Measurements from ENCODE around the gene UQCR11. TPM values are rescaled to one million over a fixed set of nuclear protein-coding genes. Genes with fewer than 3 reads are reported as not detected.

Gene UQCR11
- total and polyA plus RNA-seq, 5 donors from 2014 or later: 126 to 819 (median 574) TPM

- Mint-ChIP-seq H3K9me3 (no peaks in the 10 kb centered on the region), H3K4me1 (no peaks in the 10 kb centered on the region), H3K36me3 (peaks cover 8% of the 10 kb centered on the region), H3K27me3 (no peaks in the 10 kb centered on the region), H3K4me3 (no peak overlapping the region), H3K27ac (peak overlapping the region in 1 of 3 donors; percentile 17)
- no peak overlapping the region for H3K4me3 ChIP-seq (ENCODE audit: low read depth, low read length)
- no peaks in the 10 kb centered on the region for H3K9me3 ChIP-seq (ENCODE audit: control insufficient read depth in 2 of 2, low read length in 2 of 2)
- DNase-seq (peak; percentile 22 to 47 (median 43)), ATAC-seq (ENCODE audit: low read depth in 2 of 2) (peak in 1 of 2 donors; percentile 53)
- H3K27me3 ChIP-seq (ENCODE audit: control insufficient read depth, insufficient read depth, low read length): no peaks in the 10 kb centered on the region
- no peaks in the 10 kb centered on the region for H3K4me1 ChIP-seq (ENCODE audit: control insufficient read depth, insufficient read depth, low read length, poor library complexity, severe bottlenecking)
- no peaks in the 10 kb centered on the region for H3K36me3 ChIP-seq (ENCODE audit: control insufficient read depth, insufficient read depth, low read length)
- no peak overlapping the region for H3K27ac ChIP-seq (ENCODE audit: insufficient read depth, low read length, poor library complexity, severe bottlenecking)
These were observed 19.2 kb upstream of the UQCR11 start for GRCh38 chr19:1624458-1624857.

DNA sequence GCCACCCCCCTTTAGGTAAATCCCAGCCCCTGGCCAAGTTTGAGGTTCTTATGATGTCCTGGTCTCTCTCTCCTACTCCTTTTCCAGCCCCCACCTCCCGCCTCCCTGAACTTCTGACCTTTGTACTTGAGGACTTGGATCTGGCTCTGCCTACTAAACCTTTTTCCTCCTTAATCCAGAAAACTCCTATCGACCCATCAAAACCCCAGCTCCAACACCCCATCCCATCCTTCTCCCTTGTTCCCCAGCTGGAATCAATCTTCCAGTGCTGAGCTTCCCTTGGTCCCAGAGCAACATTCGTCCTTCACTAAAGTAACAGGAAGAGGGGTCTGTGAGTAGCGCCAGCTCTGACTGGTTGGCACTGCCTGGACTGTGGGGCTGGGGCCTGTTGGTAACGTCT lies 17.3 kb upstream of the UQCR11 start:
- peaks cover 8% of the 10 kb centered on the region for H3K36me3 Mint-ChIP-seq
- peaks cover 0 to 8% (median 4%) of the 10 kb centered on the region in 4 donors for H3K4me1 Mint-ChIP-seq
- H3K27ac Mint-ChIP-seq: no peak overlapping the region
- no peak for DNase-seq
- no peaks in the 10 kb centered on the region for H3K36me3 ChIP-seq (ENCODE audit: control insufficient read depth, insufficient read depth, low read length)
- H3K4me1 ChIP-seq (ENCODE audit: control insufficient read depth, insufficient read depth, low read length, poor library complexity, severe bottlenecking): no peaks in the 10 kb centered on the region
- no peak overlapping the region for H3K4me3 ChIP-seq (ENCODE audit: low read depth, low read length)
- no peaks in the 10 kb centered on the region for H3K27me3 ChIP-seq (ENCODE audit: control insufficient read depth, insufficient read depth, low read length)
- H3K27ac ChIP-seq (ENCODE audit: insufficient read depth, low read length, poor library complexity, severe bottlenecking): no peak overlapping the region
- H3K27me3 Mint-ChIP-seq: no peaks in the 10 kb centered on the region
- no peaks in the 10 kb centered on the region for H3K9me3 Mint-ChIP-seq
- H3K9me3 ChIP-seq (ENCODE audit: control insufficient read depth in 2 of 2, low read length in 2 of 2): no peaks in the 10 kb centered on the region
- no peak overlapping the region for H3K4me3 Mint-ChIP-seq
- no peak for ATAC-seq (ENCODE audit: low read depth in 2 of 2)

GRCh38 chr19:1622007-1622406 lies 16.7 kb upstream of the UQCR11 start:
- Histone ChIP-seq H3K4me3 (ENCODE audit: low read depth, low read length) (no peak overlapping the region), H3K9me3 (ENCODE audit: control insufficient read depth in 2 of 2, low read length in 2 of 2) (no peaks in the 10 kb centered on the region), H3K4me1 (ENCODE audit: control insufficient read depth, insufficient read depth, low read length, poor library complexity, severe bottlenecking) (peaks cover 4% of the 10 kb centered on the region), H3K36me3 (ENCODE audit: control insufficient read depth, insufficient read depth, low read length) (peaks cover 3% of the 10 kb centered on the region), H3K27ac (ENCODE audit: insufficient read depth, low read length, poor library complexity, severe bottlenecking) (no peak overlapping the region), H3K27me3 (ENCODE audit: control insufficient read depth, insufficient read depth, low read length) (no peaks in the 10 kb centered on the region)
- no peak for DNase-seq
- no peak for ATAC-seq (ENCODE audit: low read depth in 2 of 2)
- Mint-ChIP-seq H3K27me3 (no peaks in the 10 kb centered on the region), H3K4me1 (peaks cover 0 to 8% (median 7%) of the 10 kb centered on the region in 4 donors), H3K9me3 (no peaks in the 10 kb centered on the region), H3K4me3 (no peak overlapping the region), H3K27ac (no peak overlapping the region), H3K36me3 (peaks cover 8% of the 10 kb centered on the region)

- Histone ChIP-seq H3K9me3 (ENCODE audit: control insufficient read depth in 2 of 2, low read length in 2 of 2) (no peaks in the 10 kb centered on the region), H3K36me3 (ENCODE audit: control insufficient read depth, insufficient read depth, low read length) (peaks cover 3% of the 10 kb centered on the region), H3K4me1 (ENCODE audit: control insufficient read depth, insufficient read depth, low read length, poor library complexity, severe bottlenecking) (peaks cover 7% of the 10 kb centered on the region), H3K27me3 (ENCODE audit: control insufficient read depth, insufficient read depth, low read length) (no peaks in the 10 kb centered on the region), H3K27ac (ENCODE audit: insufficient read depth, low read length, poor library complexity, severe bottlenecking) (no peak overlapping the region), H3K4me3 (ENCODE audit: low read depth, low read length) (no peak overlapping the region)
- ATAC-seq (ENCODE audit: low read depth in 2 of 2): no peak
- DNase-seq: no peak
- H3K27me3 Mint-ChIP-seq: no peaks in the 10 kb centered on the region
- peaks cover 0 to 12% (median 8%) of the 10 kb centered on the region in 4 donors for H3K4me1 Mint-ChIP-seq
- H3K27ac Mint-ChIP-seq: no peak overlapping the region
- H3K4me3 Mint-ChIP-seq: no peak overlapping the region
- peaks cover 9% of the 10 kb centered on the region for H3K36me3 Mint-ChIP-seq
- H3K9me3 Mint-ChIP-seq: no peaks in the 10 kb centered on the region
These were observed 16.3 kb upstream of the UQCR11 start for GRCh38 chr19:1621574-1621973.

GRCh38 chr19:1621021-1621420 lies 15.8 kb upstream of the UQCR11 start:
- H3K27me3 Mint-ChIP-seq: no peaks in the 10 kb centered on the region
- Histone ChIP-seq H3K4me1 (ENCODE audit: control insufficient read depth, insufficient read depth, low read length, poor library complexity, severe bottlenecking) (peaks cover 7% of the 10 kb centered on the region), H3K4me3 (ENCODE audit: low read depth, low read length) (no peak overlapping the region), H3K27ac (ENCODE audit: insufficient read depth, low read length, poor library complexity, severe bottlenecking) (no peak overlapping the region), H3K27me3 (ENCODE audit: control insufficient read depth, insufficient read depth, low read length) (no peaks in the 10 kb centered on the region), H3K36me3 (ENCODE audit: control insufficient read depth, insufficient read depth, low read length) (peaks cover 3% of the 10 kb centered on the region), H3K9me3 (ENCODE audit: control insufficient read depth in 2 of 2, low read length in 2 of 2) (no peaks in the 10 kb centered on the region)
- DNase-seq: no peak
- no peak for ATAC-seq (ENCODE audit: low read depth in 2 of 2)
- peaks cover 10% of the 10 kb centered on the region for H3K36me3 Mint-ChIP-seq
- no peaks in the 10 kb centered on the region for H3K9me3 Mint-ChIP-seq
- peaks cover 0 to 14% (median 9%) of the 10 kb centered on the region in 4 donors for H3K4me1 Mint-ChIP-seq
- no peak overlapping the region for H3K27ac Mint-ChIP-seq
- H3K4me3 Mint-ChIP-seq: no peak overlapping the region

DNA sequence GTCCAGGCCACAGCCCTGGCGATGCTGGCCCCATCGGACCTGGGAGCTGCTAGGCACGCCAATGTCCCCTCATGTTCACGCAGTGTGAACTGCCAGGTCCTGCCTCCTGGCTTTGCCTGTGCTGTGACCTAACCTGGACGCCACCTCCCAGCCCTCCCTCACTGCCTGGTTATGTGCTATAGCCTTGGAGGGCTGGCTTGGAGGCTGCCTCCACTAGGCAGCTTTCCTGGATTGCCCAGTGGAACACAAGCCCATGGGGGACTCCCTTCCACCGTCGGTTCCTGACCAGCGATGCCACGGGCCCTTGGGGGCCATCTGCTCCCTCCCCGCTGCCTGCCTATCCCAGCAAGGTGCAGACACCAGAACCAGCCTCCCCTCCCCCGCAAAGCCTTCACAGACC lies 15.2 kb upstream of the UQCR11 start:
- H3K27me3 Mint-ChIP-seq: no peaks in the 10 kb centered on the region
- ATAC-seq (ENCODE audit: low read depth in 2 of 2): no peak
- no peak overlapping the region for H3K27ac Mint-ChIP-seq
- peaks cover 0 to 14% (median 9%) of the 10 kb centered on the region in 4 donors for H3K4me1 Mint-ChIP-seq
- Histone ChIP-seq H3K4me1 (ENCODE audit: control insufficient read depth, insufficient read depth, low read length, poor library complexity, severe bottlenecking) (peaks cover 7% of the 10 kb centered on the region), H3K27me3 (ENCODE audit: control insufficient read depth, insufficient read depth, low read length) (no peaks in the 10 kb centered on the region), H3K27ac (ENCODE audit: insufficient read depth, low read length, poor library complexity, severe bottlenecking) (no peak overlapping the region), H3K4me3 (ENCODE audit: low read depth, low read length) (no peak overlapping the region), H3K9me3 (ENCODE audit: control insufficient read depth in 2 of 2, low read length in 2 of 2) (no peaks in the 10 kb centered on the region), H3K36me3 (ENCODE audit: control insufficient read depth, insufficient read depth, low read length) (peaks cover 7% of the 10 kb centered on the region)
- H3K9me3 Mint-ChIP-seq: no peaks in the 10 kb centered on the region
- no peak for DNase-seq
- peaks cover 12% of the 10 kb centered on the region for H3K36me3 Mint-ChIP-seq
- no peak overlapping the region for H3K4me3 Mint-ChIP-seq

DNA sequence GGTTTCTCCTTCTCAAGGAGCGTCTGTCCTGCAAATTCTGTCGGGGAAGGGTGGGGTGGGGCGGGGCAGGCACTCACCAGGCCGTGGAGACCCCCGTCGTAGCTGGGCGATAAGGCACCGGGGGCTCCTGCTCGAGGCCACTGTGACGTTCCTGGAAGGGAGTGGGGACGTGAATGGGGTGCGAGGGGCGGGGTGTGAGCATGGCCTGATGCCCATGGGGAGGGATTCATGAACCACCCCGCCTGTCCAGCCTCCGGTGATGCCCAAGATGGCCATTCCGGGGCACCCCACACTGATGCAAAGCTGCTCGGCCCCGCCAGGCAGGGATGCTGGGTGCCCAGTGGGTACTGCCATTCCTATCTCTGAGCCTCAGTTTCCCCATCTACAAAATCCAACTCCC lies 14.4 kb upstream of the UQCR11 start:
- Histone ChIP-seq H3K9me3 (ENCODE audit: control insufficient read depth in 2 of 2, low read length in 2 of 2) (no peaks in the 10 kb centered on the region), H3K4me3 (ENCODE audit: low read depth, low read length) (no peak overlapping the region), H3K27me3 (ENCODE audit: control insufficient read depth, insufficient read depth, low read length) (no peaks in the 10 kb centered on the region), H3K4me1 (ENCODE audit: control insufficient read depth, insufficient read depth, low read length, poor library complexity, severe bottlenecking) (peaks cover 7% of the 10 kb centered on the region), H3K36me3 (ENCODE audit: control insufficient read depth, insufficient read depth, low read length) (peaks cover 12% of the 10 kb centered on the region), H3K27ac (ENCODE audit: insufficient read depth, low read length, poor library complexity, severe bottlenecking) (no peak overlapping the region)
- Mint-ChIP-seq H3K4me1 (peaks cover 0 to 14% (median 9%) of the 10 kb centered on the region in 4 donors), H3K36me3 (peaks cover 12% of the 10 kb centered on the region), H3K27ac (no peak overlapping the region), H3K4me3 (no peak overlapping the region), H3K27me3 (no peaks in the 10 kb centered on the region), H3K9me3 (no peaks in the 10 kb centered on the region)
- DNase-seq: no peak
- no peak for ATAC-seq (ENCODE audit: low read depth in 2 of 2)

DNA sequence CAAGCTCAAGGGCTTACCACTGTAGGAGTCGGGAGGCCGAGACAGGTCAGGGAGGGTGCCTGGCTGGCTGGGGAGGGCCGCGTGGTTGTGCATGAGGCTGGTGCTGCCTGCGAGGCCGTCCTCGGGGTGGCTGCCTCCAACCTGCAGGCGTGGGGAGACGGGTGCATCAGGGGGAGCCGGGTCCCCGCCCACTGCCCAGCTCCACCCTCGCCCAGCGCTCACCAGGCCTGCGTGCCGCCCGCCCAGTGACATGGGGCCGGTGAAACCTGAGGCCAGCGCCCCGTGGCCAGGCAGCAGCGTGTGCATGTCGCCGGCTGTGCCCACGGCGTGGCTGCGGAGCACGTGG lies 13.8 kb upstream of the UQCR11 start:
- Mint-ChIP-seq H3K27ac (no peak overlapping the region), H3K36me3 (peaks cover 12% of the 10 kb centered on the region)
- ATAC-seq (ENCODE audit: low read depth in 2 of 2): no peak

More for the DNA sequence above, 13.8 kb upstream of the UQCR11 start:
- Mint-ChIP-seq H3K4me3 (no peak overlapping the region), H3K9me3 (no peaks in the 10 kb centered on the region), H3K4me1 (peaks cover 0 to 14% (median 9%) of the 10 kb centered on the region in 4 donors), H3K27me3 (no peaks in the 10 kb centered on the region)
- Histone ChIP-seq H3K27me3 (ENCODE audit: control insufficient read depth, insufficient read depth, low read length) (no peaks in the 10 kb centered on the region), H3K27ac (ENCODE audit: insufficient read depth, low read length, poor library complexity, severe bottlenecking) (no peak overlapping the region), H3K9me3 (ENCODE audit: control insufficient read depth in 2 of 2, low read length in 2 of 2) (no peaks in the 10 kb centered on the region), H3K4me3 (ENCODE audit: low read depth, low read length) (no peak overlapping the region), H3K36me3 (ENCODE audit: control insufficient read depth, insufficient read depth, low read length) (peaks cover 14% of the 10 kb centered on the region), H3K4me1 (ENCODE audit: control insufficient read depth, insufficient read depth, low read length, poor library complexity, severe bottlenecking) (peaks cover 7% of the 10 kb centered on the region)
- DNase-seq: no peak
